Lower leg skin (tissue), 4 donors: ENCODE measurements around the gene STX16. TPM values are rescaled to one million over a fixed set of nuclear protein-coding genes. Genes with fewer than 3 reads are reported as not detected.

ENCODE experiments used
- DNase-seq, 2 donors: peaks; one replicate each; pipeline ENCODE4 v3.0.0-alpha.2; 2019; ENCODE audit warnings: low spot score in 2 of 2
- H3K4me3 ChIP-seq: fragments of 200-600 bp; sonication (generic); 2 replicates; pipeline ENCODE4 v1.5.1; 2017; ENCODE audit warnings: mild to moderate bottlenecking, low read depth; ENCODE audit not compliant: poor library complexity, severe bottlenecking
- CTCF ChIP-seq, 3 donors: fragments of 450-650 bp; IDR thresholded peaks; one replicate each; pipeline ENCODE4 v1.5.1; 2016; ENCODE audit warnings: antibody characterized with exemption in 3 of 3, mild to moderate bottlenecking in 3 of 3, moderate library complexity in 2 of 3
- POLR2A ChIP-seq, 2 donors: fragments of 450-650 bp; IDR thresholded peaks; one replicate each; pipeline ENCODE4 v1.6.1; 2016 to 2017; ENCODE audit warnings: antibody characterized with exemption in 2 of 2, mild to moderate bottlenecking in 1 of 2, moderate library complexity in 1 of 2
- WGBS, 2 donors: methylation state at CpG; one replicate each; pipeline ENCODE4 v1.1.5; 2018; 5-methylcytosine and 5-hydroxymethylcytosine counted together
- intact Hi-C: fragments of 100-400 bp; cut with DNase I; formaldehyde crosslinking; loops from one replicate; pipeline ENCODE4 v1.15.0; 2023; ENCODE audit warnings: low total_unique reads
- total RNA-seq, 4 donors: library from RNA; depleted of rRNA; stranded (reverse); fragments of >200 nt; gene quantifications; one replicate each; pipeline ENCODE4 v1.1.0, GENCODE V29; 2016

STX16 gene
- total RNA-seq, 4 donors from 2014 or later, result 36.0 to 52.1 (median 44.2) TPM

- WGBS, 2 donors, result 53 to 58% methylated on average over 8 of the region's 8 CpGs
- intact Hi-C loops, result no loop called here
- TF ChIP-seq CTCF (IDR thresholded peaks at IDR 0.05) (no peak), POLR2A (IDR thresholded peaks at IDR 0.05) (no peak)
- peak in 1 of 2 donors; percentile 76 for DNase-seq
- no peak overlapping the region for H3K4me3 ChIP-seq
These were observed 14.1 kb upstream of the STX16 start for GRCh38 chr20:58636983-58637421.

GRCh38 chr20:58637466-58638213 is 13.4 kb upstream of the STX16 start:
- intact Hi-C loops, result no loop called here
- no peak for TF ChIP-seq CTCF (IDR thresholded peaks at IDR 0.05)
- no peak for TF ChIP-seq POLR2A (IDR thresholded peaks at IDR 0.05)
- H3K4me3 ChIP-seq, result no peak overlapping the region
- peak in 1 of 2 donors; percentile 78 for DNase-seq
- 89 to 91% methylated on average over 24 of the region's 24 CpGs for WGBS, 2 donors

- no peak for TF ChIP-seq POLR2A (IDR thresholded peaks at IDR 0.05)
- no peak for TF ChIP-seq CTCF (IDR thresholded peaks at IDR 0.05)
- intact Hi-C loops, result no loop called here
- 85 to 91% methylated on average over 7 of the region's 7 CpGs for WGBS, 2 donors
- DNase-seq, result peak in 1 of 2 donors; percentile 53
- no peak overlapping the region for H3K4me3 ChIP-seq
These were observed 12.5 kb upstream of the STX16 start for GRCh38 chr20:58638467-58639181.

GRCh38 chr20:58639182-58640146 is 11.6 kb upstream of the STX16 start:
- no peak overlapping the region for H3K4me3 ChIP-seq
- peak in 1 of 2 donors; percentile 63 for DNase-seq
- intact Hi-C loops, result loop anchor here (10.0 kb wide), 1 partner anchor 405 kb away; no protein-coding TSS in a partner anchor
- TF ChIP-seq POLR2A (IDR thresholded peaks at IDR 0.05), result no peak
- TF ChIP-seq CTCF (IDR thresholded peaks at IDR 0.05), result no peak
- 77 to 79% methylated on average over 19 of the region's 19 CpGs for WGBS, 2 donors

- peak in 1 of 2 donors; percentile 58 for DNase-seq
- 71 to 79% methylated on average over 9 of the region's 9 CpGs for WGBS, 2 donors
- intact Hi-C loops, result loop anchor here (10.0 kb wide), 1 partner anchor 406 kb away; no protein-coding TSS in a partner anchor
- TF ChIP-seq CTCF (IDR thresholded peaks at IDR 0.05) (no peak), POLR2A (IDR thresholded peaks at IDR 0.05) (no peak)
- H3K4me3 ChIP-seq, result no peak overlapping the region
These were observed 10.6 kb upstream of the STX16 start for GRCh38 chr20:58640446-58640845.
